Smooth muscle cell (in vitro differentiated cells): ENCODE results near the gene FER. TPM values are rescaled to one million over a fixed set of nuclear protein-coding genes. Genes with fewer than 3 reads are reported as not detected.

Experiments
- DNase-seq: peaks from one replicate; lab custom pipeline; 2025; ENCODE audit not compliant: unreplicated experiment; lab: John Stamatoyannopoulos, UW
- H2AFZ ChIP-seq: fragments of 200-600 bp; sonication (generic); 2 replicates; pipeline ENCODE4 v1.6.0; 2016; ENCODE audit warnings: antibody characterized with exemption, low read depth, mild to moderate bottlenecking
- H3F3A ChIP-seq: fragments of 200-600 bp; sonication (generic); 2 replicates; pipeline ENCODE4 v1.6.0; 2017; ENCODE audit warnings: antibody characterized with exemption, low read depth
- H3K27ac ChIP-seq: fragments of 200-600 bp; sonication (generic); 2 replicates; pipeline ENCODE4 v1.5.1; 2016; ENCODE audit warnings: low read depth, mild to moderate bottlenecking
- H3K27me3 ChIP-seq: fragments of 200-600 bp; sonication (generic); 2 replicates; pipeline ENCODE4 v1.6.1; 2016; ENCODE audit warnings: low read depth, mild to moderate bottlenecking
- H3K36me3 ChIP-seq: fragments of 200-600 bp; sonication (generic); 2 replicates; pipeline ENCODE4 v1.5.1; 2016; ENCODE audit warnings: low read depth
- H3K4me1 ChIP-seq: fragments of 200-600 bp; sonication (generic); 2 replicates; pipeline ENCODE4 v1.5.1; 2016; ENCODE audit warnings: low read depth
- H3K4me2 ChIP-seq: fragments of 200-600 bp; sonication (generic); 2 replicates; pipeline ENCODE4 v1.6.0; 2016; ENCODE audit warnings: mild to moderate bottlenecking
- H3K4me3 ChIP-seq: fragments of 200-600 bp; sonication (generic); 2 replicates; pipeline ENCODE4 v1.5.1; 2016; ENCODE audit warnings: mild to moderate bottlenecking
- H3K79me2 ChIP-seq: fragments of 200-600 bp; sonication (generic); 2 replicates; pipeline ENCODE4 v1.6.0; 2016; ENCODE audit warnings: low read depth, mild to moderate bottlenecking
- H3K9ac ChIP-seq: fragments of 200-600 bp; sonication (generic); 2 replicates; pipeline ENCODE4 v1.6.0; 2016; ENCODE audit warnings: low read depth
- H3K9me3 ChIP-seq: fragments of 200-600 bp; sonication (generic); replicated peaks from 2 replicates; pipeline ENCODE4 v1.5.1; 2016; ENCODE audit warnings: low read depth
- H4K20me1 ChIP-seq: fragments of 200-600 bp; sonication (generic); 2 replicates; pipeline ENCODE4 v1.6.0; 2016; ENCODE audit warnings: low read depth
- CTCF ChIP-seq: fragments of 200-600 bp; sonication (generic); IDR thresholded peaks from 2 replicates; pipeline ENCODE4 v1.5.1; 2017; ENCODE audit warnings: borderline replicate concordance, mild to moderate bottlenecking, antibody characterized with exemption; ENCODE audit not compliant: insufficient read depth, poor library complexity, severe bottlenecking
- WGBS: methylation state at CpG from one replicate; pipeline ENCODE4 v1.1.7; 2016; ENCODE audit warnings: low lambda C conversion rate; 5-methylcytosine and 5-hydroxymethylcytosine counted together
- polyA plus RNA-seq: library from polyadenylated mRNA; unstranded; fragments of >200 nt; fragmentation: Nextera tagmentation; extraction: Ambion mirVana; gene quantifications from 2 replicates; pipeline ENCODE4 v1.2.1, GENCODE V29; 2016
- total RNA-seq: library from RNA; depleted of rRNA; stranded (reverse); fragments of >200 nt; gene quantifications from 2 replicates; pipeline ENCODE4 v1.2.3, GENCODE V29; 2014

FER gene
- total and polyA plus RNA-seq, 2 experiments from 2014 or later = 15.6 to 16.4 TPM

GRCh38 chr5:108947164-108947563 lies 199.5 kb downstream of the FER start:
- DNase-seq = no peak
- no peaks in the 10 kb centered on the region for H3F3A ChIP-seq
- H3K27me3 ChIP-seq = no peaks in the 10 kb centered on the region
- no peak overlapping the region for H3K4me3 ChIP-seq
- no peaks in the 10 kb centered on the region for H3K36me3 ChIP-seq
- no peaks in the 10 kb centered on the region for H4K20me1 ChIP-seq
- no peak overlapping the region for H3K27ac ChIP-seq
- 98% methylated on average over 1 of the region's 1 CpG for WGBS
- no peaks in the 10 kb centered on the region for H3K9me3 ChIP-seq
- no peak overlapping the region for H2AFZ ChIP-seq
- H3K4me2 ChIP-seq = no peak overlapping the region
- TF ChIP-seq CTCF = no peak
- H3K9ac ChIP-seq = no peak overlapping the region
- H3K79me2 ChIP-seq = no peaks in the 10 kb centered on the region
- no peaks in the 10 kb centered on the region for H3K4me1 ChIP-seq

- Histone ChIP-seq H3K4me3 (no peak overlapping the region), H3K79me2 (no peaks in the 10 kb centered on the region), H3K27me3 (no peaks in the 10 kb centered on the region), H3K9ac (no peak overlapping the region), H2AFZ (no peak overlapping the region), H3K27ac (no peak overlapping the region), H3K9me3 (no peaks in the 10 kb centered on the region), H4K20me1 (no peaks in the 10 kb centered on the region), H3K36me3 (no peaks in the 10 kb centered on the region), H3K4me2 (no peak overlapping the region), H3K4me1 (no peaks in the 10 kb centered on the region), H3F3A (no peaks in the 10 kb centered on the region)
- no peak for TF ChIP-seq CTCF
- WGBS = 97% methylated on average over 2 of the region's 2 CpGs
- DNase-seq = no peak
Measured at GRCh38 chr5:108950276-108950675, 202.6 kb downstream of the FER start.

- H3K4me2 ChIP-seq = no peak overlapping the region
Measured at GRCh38 chr5:108953940-108954339, 206.2 kb downstream of the FER start.

More at GRCh38 chr5:108953940-108954339, 206.2 kb downstream of the FER start:
- Histone ChIP-seq H3K9me3 (no peaks in the 10 kb centered on the region), H4K20me1 (no peaks in the 10 kb centered on the region), H2AFZ (no peak overlapping the region), H3K79me2 (no peaks in the 10 kb centered on the region), H3K4me3 (no peak overlapping the region), H3K27me3 (no peaks in the 10 kb centered on the region), H3K4me1 (no peaks in the 10 kb centered on the region), H3K27ac (no peak overlapping the region), H3K36me3 (no peaks in the 10 kb centered on the region), H3F3A (no peaks in the 10 kb centered on the region), H3K9ac (no peak overlapping the region)
- TF ChIP-seq CTCF = no peak
- no peak for DNase-seq
